Measurements from ENCODE around the gene ADGRL4.

ADGRL4 gene

DNA sequence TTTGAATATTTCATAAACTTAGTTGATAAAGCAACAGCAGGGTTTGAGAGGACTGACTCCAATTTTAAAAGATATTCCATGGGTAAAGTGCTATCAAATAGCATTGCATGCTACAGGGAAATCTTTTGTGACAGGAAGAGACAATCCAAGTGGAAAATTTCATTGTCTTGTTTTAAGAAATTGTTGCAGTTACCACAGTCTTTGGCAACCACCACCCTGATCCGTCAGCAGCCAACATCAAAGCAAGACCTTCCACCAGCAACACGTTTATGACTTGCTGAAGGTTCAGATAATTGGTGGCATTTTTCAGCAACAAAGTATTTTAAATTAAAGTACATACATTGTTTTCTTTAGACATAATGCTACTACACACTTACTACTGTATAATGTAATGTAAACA lies 47.8 kb downstream of the ADGRL4 start:
- Histone ChIP-seq H3K27ac (no peak overlapping the region), H3K36me3 (no peaks in the 10 kb centered on the region), H4K20me1 (no peaks in the 10 kb centered on the region; a peak in 1 of 22 replicates), H3K4me2 (no peak overlapping the region), H3K9ac (no peak overlapping the region), H3K4me1 (no peaks in the 10 kb centered on the region), H3K9me3 (replicated peaks in 1 of 11) (no peaks in the 10 kb centered on the region), H3K27me3 (no peaks in the 10 kb centered on the region), H3K4me3 (no peak overlapping the region)
- TF ChIP-seq Cebpa-rat (IDR thresholded peaks at IDR 0.05), result no peak

DNA sequence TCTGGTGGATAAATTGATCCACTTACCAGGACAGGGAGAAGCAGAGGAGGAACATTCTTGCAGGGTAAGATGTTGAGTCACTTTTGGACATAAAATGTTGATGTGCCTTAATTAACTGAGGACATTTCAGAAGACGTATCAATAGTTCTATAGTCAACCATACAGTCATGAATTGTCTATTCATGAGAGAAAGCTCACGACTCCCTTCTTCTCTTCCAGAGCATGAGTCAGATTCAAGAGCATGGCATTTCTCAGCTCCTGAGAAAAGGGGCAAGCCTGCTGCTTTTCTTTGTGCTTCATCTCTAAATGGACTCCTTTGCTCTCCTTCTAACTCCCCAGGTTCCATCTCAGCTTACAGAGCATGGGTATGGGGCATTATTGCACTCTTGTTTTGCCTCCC lies 55.7 kb downstream of the ADGRL4 start:
- Histone ChIP-seq H3K9ac (no peak overlapping the region), H3K4me2 (no peak overlapping the region)
- no peak for TF ChIP-seq Cebpa-rat (IDR thresholded peaks at IDR 0.05)

DNA sequence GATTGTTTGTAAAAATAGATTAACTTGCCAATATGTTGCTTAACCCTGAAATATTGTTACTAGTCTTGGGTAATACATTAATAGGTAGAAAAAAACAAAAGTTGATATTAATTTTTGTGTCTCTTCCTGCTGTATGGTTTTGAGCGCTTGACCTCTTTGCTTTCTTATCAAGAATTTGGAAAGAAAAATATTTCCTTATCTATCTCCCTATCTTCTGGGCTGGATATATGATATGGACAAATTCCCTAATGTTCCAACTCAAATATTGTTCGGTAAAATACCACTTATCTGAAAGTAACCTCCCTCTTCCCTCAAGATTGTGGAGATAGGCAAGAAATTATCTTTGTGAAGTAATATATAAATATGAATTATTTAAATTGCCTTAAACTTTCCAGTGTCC lies 57.3 kb downstream of the ADGRL4 start:
- Histone ChIP-seq H3K4me3 (no peak overlapping the region), H3K4me1 (no peaks in the 10 kb centered on the region), H3K9me3 (replicated peaks in 1 of 11) (no peaks in the 10 kb centered on the region), H4K20me1 (no peaks in the 10 kb centered on the region), H3K36me3 (no peaks in the 10 kb centered on the region), H3K9ac (no peak overlapping the region), H3K4me2 (no peak overlapping the region), H3K27ac (no peak overlapping the region), H3K27me3 (no peaks in the 10 kb centered on the region)
- no peak for TF ChIP-seq Cebpa-rat (IDR thresholded peaks at IDR 0.05)

More for the DNA sequence above, 55.7 kb downstream of the ADGRL4 start:
- no peaks in the 10 kb centered on the region for H3K27me3 ChIP-seq
- H3K4me1 ChIP-seq, result no peaks in the 10 kb centered on the region
- H3K36me3 ChIP-seq, result no peaks in the 10 kb centered on the region
- no peak overlapping the region for H3K27ac ChIP-seq
- H4K20me1 ChIP-seq, result no peaks in the 10 kb centered on the region; a peak in 1 of 22 replicates
- no peak overlapping the region for H3K4me3 ChIP-seq
- no peaks in the 10 kb centered on the region for H3K9me3 ChIP-seq (replicated peaks in 1 of 11)

DNA sequence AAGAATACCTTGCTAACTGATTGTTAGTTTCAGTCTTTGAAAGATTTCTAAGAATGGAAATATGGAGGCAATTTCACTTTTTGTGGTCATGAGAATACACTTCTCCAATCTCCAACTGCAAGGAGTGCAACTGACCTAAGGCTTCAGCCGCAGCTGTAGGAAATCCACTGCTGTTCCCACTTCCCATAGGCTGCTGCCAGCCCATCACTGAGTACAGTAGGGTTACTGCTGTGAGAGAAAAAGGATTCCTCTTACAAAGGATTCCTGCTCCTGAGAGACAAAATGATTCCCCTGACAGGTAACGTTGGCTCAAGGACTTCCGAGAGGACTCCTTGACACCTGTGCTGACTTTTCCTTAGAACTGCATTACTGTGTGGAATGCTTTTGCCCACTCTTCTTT lies 87.4 kb downstream of the ADGRL4 start:
- no peaks in the 10 kb centered on the region for H3K36me3 ChIP-seq
- no peak overlapping the region for H3K4me2 ChIP-seq
- no peak overlapping the region for H3K4me3 ChIP-seq
- TF ChIP-seq Cebpa-rat (IDR thresholded peaks at IDR 0.05), result no peak
- H4K20me1 ChIP-seq, result no peaks in the 10 kb centered on the region
- H3K4me1 ChIP-seq, result no peaks in the 10 kb centered on the region; a peak in 1 of 20 replicates
- no peaks in the 10 kb centered on the region for H3K9me3 ChIP-seq (replicated peaks in 1 of 11)
- no peak overlapping the region for H3K27ac ChIP-seq
- H3K9ac ChIP-seq, result no peak overlapping the region
- no peaks in the 10 kb centered on the region for H3K27me3 ChIP-seq

DNA sequence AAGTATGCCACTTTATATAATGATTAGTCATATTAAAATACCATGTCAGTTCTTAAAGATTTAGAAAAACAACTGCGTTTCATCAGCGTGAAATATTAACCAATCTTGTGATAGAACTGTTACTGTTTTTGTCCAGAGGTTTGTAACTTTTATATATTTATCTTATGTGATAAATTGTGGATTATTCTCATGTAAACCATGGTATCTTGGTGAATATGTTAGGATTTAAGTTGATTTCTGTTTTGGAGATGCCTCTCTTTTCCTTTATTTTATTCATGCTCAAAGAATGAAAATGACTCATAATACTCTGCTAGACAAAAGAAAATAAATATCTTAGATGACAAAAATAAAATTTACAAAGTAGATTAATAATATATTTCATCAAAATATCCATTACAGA lies 88.4 kb downstream of the ADGRL4 start:
- no peak overlapping the region for H3K4me2 ChIP-seq
- H3K36me3 ChIP-seq, result no peaks in the 10 kb centered on the region
- H3K4me1 ChIP-seq, result no peaks in the 10 kb centered on the region; a peak in 1 of 20 replicates
- H3K4me3 ChIP-seq, result no peak overlapping the region
- no peaks in the 10 kb centered on the region for H3K27me3 ChIP-seq
- H4K20me1 ChIP-seq, result no peaks in the 10 kb centered on the region
- H3K27ac ChIP-seq, result no peak overlapping the region
- TF ChIP-seq Cebpa-rat (IDR thresholded peaks at IDR 0.05), result no peak
- H3K9me3 ChIP-seq (replicated peaks in 1 of 11), result no peaks in the 10 kb centered on the region
- no peak overlapping the region for H3K9ac ChIP-seq

DNA sequence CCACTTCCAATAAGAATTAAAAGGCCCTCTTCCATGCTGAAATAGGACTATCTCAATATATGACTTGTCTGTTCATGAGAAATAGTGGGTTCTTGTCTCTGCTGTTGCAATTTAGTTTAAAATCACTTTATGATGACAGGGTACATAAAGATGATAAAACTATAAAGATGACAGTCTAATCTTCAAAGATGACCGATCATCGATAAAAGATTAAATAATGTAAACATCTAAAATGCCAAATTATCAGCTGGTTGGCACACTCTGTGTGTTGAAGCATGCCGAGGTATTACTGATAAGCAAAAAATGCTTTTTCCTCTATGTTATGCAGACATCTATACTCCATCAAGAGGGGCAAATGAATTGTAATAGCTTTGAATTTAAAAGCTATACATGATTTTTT lies 89.5 kb downstream of the ADGRL4 start:
- Histone ChIP-seq H3K9ac (no peak overlapping the region), H3K27ac (no peak overlapping the region), H3K4me3 (no peak overlapping the region), H4K20me1 (no peaks in the 10 kb centered on the region), H3K36me3 (no peaks in the 10 kb centered on the region), H3K9me3 (replicated peaks in 1 of 11) (no peaks in the 10 kb centered on the region), H3K4me2 (no peak overlapping the region), H3K4me1 (no peaks in the 10 kb centered on the region; a peak in 1 of 20 replicates), H3K27me3 (no peaks in the 10 kb centered on the region)
- no peak for TF ChIP-seq Cebpa-rat (IDR thresholded peaks at IDR 0.05)

DNA sequence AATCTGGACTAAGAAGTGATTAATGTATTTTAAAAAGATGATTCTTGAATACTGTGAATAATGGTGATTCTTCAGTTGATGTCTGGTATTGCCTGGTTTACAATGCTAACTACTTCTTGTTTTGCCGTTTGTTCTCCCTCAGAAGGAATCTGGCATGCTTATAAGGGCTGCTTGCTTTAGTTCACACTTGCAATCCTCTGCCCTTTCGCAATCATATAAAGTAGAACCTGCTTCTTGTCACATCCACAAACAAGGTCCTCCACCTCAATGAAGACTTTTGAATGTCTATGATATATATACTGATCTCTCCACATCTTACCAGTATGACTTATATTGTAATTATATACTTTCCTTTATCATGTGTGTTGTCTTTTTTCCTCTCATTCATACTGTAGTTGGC lies 92.6 kb downstream of the ADGRL4 start:
- Histone ChIP-seq H3K4me3 (no peak overlapping the region), H3K27ac (no peak overlapping the region), H3K4me1 (no peaks in the 10 kb centered on the region; a peak in 1 of 20 replicates), H3K9ac (no peak overlapping the region), H3K36me3 (no peaks in the 10 kb centered on the region), H3K27me3 (no peaks in the 10 kb centered on the region), H3K9me3 (replicated peaks in 1 of 11) (no peaks in the 10 kb centered on the region), H4K20me1 (no peaks in the 10 kb centered on the region), H3K4me2 (no peak overlapping the region)
- TF ChIP-seq Cebpa-rat (IDR thresholded peaks at IDR 0.05), result no peak

DNA sequence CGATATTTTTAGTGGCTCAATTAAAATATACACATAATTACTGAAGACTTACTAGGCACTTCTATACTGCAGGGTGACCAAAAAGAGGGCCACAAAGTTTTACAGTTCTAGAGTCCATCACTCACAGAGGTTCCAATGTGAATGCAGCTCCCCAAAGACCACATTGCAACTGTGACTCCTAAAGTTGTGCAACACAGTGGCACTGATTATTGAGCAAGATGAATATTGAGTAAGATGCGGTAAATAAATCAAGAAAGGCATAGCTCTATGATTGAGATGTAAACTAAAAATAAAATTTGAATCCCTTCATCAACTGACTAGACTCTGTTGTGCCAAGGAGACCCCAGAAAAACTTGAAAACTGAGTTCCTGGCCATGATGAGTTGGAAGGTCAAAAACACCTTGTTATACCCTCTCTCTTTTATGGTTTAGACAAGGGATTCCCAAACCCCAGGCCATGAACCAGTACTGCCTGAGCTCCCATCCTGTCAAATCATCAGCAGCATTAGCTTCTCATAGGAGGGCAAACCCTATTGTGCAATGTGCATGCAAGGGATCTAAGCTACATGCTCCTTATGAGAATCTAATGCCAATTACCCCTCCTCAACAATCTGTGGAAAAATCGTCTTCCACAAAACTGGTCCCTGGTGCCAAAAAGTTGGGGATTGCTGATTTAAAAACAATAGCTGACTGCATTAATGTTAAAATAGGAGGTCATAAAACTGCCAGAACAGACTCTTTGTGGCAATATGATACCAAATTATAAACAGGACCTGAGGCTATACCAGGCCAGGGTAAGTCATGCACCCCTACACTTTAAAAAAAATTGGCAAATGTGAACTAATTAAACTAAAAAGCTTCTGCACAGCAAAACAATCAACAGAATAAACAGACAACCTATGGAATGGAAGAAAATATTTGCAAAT lies 94.3 kb downstream of the ADGRL4 start:
- peak in 2 of 11 experiments; percentile 11 to 33; a peak in 2 of 22 replicates for TF ChIP-seq Cebpa-rat (IDR thresholded peaks at IDR 0.05)
- no peak overlapping the region for H3K9ac ChIP-seq
- no peaks in the 10 kb centered on the region; a peak in 1 of 20 replicates for H3K4me1 ChIP-seq
- H3K4me3 ChIP-seq, result no peak overlapping the region
- no peaks in the 10 kb centered on the region for H4K20me1 ChIP-seq
- no peaks in the 10 kb centered on the region for H3K36me3 ChIP-seq
- no peaks in the 10 kb centered on the region for H3K27me3 ChIP-seq
- no peaks in the 10 kb centered on the region for H3K9me3 ChIP-seq (replicated peaks in 1 of 11)
- no peak overlapping the region for H3K27ac ChIP-seq
- H3K4me2 ChIP-seq, result no peak overlapping the region

DNA sequence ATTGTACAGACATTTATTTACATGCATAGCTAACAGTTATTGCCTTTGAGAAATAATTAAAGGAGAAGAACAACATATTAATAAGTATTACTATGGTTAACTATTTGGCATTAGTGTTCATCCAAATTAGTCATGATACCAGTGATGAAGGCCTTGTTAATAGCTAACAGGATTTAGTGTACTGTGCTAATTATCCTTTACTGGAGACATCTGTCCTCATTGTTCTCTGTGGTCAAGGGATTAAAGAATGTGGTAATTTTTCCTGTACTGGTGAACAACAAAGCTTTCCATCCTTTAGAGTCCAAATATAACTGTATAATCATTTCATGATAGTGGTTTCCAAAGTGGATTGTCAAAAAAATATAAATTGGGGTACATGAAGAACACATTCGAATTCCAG lies 103.9 kb downstream of the ADGRL4 start:
- H3K4me2 ChIP-seq, result no peak overlapping the region
- H3K9ac ChIP-seq, result no peak overlapping the region
- no peaks in the 10 kb centered on the region for H4K20me1 ChIP-seq
- no peak overlapping the region for H3K27ac ChIP-seq
- no peaks in the 10 kb centered on the region for H3K4me1 ChIP-seq
- no peaks in the 10 kb centered on the region for H3K36me3 ChIP-seq
- no peaks in the 10 kb centered on the region for H3K27me3 ChIP-seq
- no peaks in the 10 kb centered on the region for H3K9me3 ChIP-seq (replicated peaks in 1 of 11)
- no peak for TF ChIP-seq Cebpa-rat (IDR thresholded peaks at IDR 0.05)
- no peak overlapping the region for H3K4me3 ChIP-seq

DNA sequence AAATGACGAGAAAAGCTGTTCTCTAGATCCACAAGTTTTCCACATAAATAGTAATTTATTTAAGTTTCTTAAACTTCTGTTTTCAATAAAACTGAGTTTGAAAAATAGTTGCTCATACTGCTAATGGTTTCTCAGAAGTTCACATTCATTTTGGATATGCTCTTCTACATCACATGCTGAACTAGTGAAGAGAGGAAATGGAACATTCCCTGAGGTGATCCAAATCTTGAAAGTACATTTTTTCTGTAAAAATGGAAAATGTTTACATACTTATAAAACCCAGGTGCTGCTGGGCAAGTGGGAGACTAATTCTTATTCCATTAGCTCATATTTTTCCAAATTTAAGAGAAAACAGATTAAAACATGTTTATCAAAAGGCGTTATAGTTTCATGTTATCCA lies 111.7 kb downstream of the ADGRL4 start:
- Histone ChIP-seq H3K4me2 (no peak overlapping the region), H3K9me3 (replicated peaks in 1 of 11) (no peaks in the 10 kb centered on the region), H3K9ac (no peak overlapping the region), H3K27ac (no peak overlapping the region), H3K4me1 (no peaks in the 10 kb centered on the region), H4K20me1 (no peaks in the 10 kb centered on the region), H3K4me3 (no peak overlapping the region), H3K36me3 (no peaks in the 10 kb centered on the region), H3K27me3 (no peaks in the 10 kb centered on the region)
- TF ChIP-seq Cebpa-rat (IDR thresholded peaks at IDR 0.05), result no peak
